NCI-H2227 (cell line): ENCODE data around the gene TMEM255A.

Source experiments
- DNase-seq: peaks from one replicate; lab custom pipeline; 2025; ENCODE audit not compliant: unreplicated experiment; lab: John Stamatoyannopoulos, UW

Gene TMEM255A

DNA sequence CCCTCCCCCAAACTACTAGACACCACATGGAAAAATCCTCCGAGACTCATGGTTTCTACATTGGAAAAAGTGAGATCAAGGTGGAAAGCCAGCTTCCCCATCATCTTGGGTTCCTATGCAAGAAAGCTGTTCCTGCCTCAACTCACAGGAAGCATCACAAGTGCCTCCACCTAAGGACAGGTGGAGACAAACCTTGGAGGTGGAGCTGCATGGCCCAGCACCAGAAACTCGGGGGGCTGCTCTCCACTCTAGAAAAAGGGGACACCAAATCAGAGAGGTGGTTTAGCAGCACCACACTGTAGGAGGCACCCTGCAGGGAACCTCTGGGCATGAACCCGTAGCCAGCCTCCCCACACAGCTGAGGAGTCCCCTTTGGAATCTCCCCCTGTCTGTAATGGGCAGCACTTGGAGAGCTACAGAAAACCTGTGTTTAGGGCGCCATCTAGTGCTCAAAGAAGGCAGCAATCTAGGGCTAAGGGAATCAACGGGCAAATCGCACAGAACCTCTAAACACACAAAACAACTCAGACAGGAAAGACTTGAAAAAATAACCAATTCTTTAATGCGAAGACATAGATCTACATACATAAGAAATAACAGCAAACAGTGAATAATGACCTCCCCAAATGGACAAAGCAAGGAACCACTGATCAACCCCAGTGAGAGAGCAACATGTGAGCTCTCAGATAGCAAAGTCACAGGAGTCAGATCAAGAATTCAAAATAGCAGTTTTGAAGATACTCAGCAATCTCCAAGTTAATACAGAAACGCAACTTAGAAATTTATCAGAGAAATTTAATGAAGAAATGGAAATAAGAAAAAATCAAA is 97.6 kb downstream of the TMEM255A start:
- peak; percentile 85 for DNase-seq
